Esophagus muscularis mucosa (tissue), 4 donors: ENCODE measurements around the gene PFKL.

Experiments
- EP300 ChIP-seq: sonication (generic); formaldehyde crosslinking; IDR thresholded peaks from one replicate; pipeline ENCODE4 v1.6.1; 2017; ENCODE audit warnings: antibody characterized with exemption
- POLR2A ChIP-seq: fragments of 450-650 bp; IDR thresholded peaks from one replicate; pipeline ENCODE4 v1.6.1; 2017; ENCODE audit warnings: antibody characterized with exemption, moderate library complexity, mild to moderate bottlenecking, low read depth
- TF ChIP-seq, protein P1 (sequence below), 3 experiments: fragments of 200-600 bp in 2 of 3; fragments of 450-650 bp in 1 of 3; sonication (generic) in 2 of 3; IDR thresholded peaks; one replicate each; pipeline ENCODE4 v1.5.1; 2017 to 2019; ENCODE audit warnings: antibody characterized with exemption in 3 of 3, mild to moderate bottlenecking in 2 of 3, moderate library complexity in 1 of 3

DNA sequence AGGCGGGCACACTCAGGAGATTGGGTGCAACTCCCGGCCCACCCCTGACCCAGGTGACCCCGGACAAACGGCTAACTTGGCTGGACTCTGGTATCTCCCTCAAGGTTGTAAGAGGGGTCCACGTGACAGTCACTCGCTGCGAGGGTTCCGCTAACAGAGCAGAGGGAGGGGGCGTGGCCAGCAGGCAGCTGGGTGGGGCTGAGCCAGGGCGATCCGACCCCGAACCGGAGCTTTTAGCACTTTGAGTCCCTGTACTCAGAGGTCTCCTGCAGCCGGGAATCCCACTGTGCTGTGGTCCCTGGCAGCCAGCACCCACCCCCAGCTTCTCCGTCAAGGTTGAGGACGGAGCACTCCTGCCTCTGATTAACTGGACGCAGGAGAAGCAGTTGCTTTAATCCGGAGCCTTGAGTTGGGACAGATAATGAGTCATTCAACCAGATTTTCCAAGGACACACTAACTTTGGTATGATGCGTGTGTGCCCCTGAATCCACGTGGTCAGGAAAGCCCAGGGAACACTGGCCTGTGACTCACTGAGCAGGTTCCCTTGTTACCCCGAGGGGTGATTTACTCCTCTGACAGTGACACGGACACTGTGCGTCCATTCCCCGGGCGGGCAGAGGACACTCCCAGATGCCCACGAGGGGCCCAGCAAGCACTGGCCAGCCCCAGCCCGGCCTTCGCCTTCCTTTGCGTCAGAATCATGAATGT is 70.3 kb downstream of the PFKL start:
- TF ChIP-seq, protein P1, sequence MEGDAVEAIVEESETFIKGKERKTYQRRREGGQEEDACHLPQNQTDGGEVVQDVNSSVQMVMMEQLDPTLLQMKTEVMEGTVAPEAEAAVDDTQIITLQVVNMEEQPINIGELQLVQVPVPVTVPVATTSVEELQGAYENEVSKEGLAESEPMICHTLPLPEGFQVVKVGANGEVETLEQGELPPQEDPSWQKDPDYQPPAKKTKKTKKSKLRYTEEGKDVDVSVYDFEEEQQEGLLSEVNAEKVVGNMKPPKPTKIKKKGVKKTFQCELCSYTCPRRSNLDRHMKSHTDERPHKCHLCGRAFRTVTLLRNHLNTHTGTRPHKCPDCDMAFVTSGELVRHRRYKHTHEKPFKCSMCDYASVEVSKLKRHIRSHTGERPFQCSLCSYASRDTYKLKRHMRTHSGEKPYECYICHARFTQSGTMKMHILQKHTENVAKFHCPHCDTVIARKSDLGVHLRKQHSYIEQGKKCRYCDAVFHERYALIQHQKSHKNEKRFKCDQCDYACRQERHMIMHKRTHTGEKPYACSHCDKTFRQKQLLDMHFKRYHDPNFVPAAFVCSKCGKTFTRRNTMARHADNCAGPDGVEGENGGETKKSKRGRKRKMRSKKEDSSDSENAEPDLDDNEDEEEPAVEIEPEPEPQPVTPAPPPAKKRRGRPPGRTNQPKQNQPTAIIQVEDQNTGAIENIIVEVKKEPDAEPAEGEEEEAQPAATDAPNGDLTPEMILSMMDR (IDR thresholded peaks at IDR 0.05): no peak
- TF ChIP-seq EP300: no peak
- TF ChIP-seq POLR2A: no peak
